ENCODE results near the gene THAP6.
"Not testable (repeated sequence)": the region's sequence is repeated elsewhere in the genome, so short reads cannot be mapped to it uniquely, and the experiment has no call there.

GRCh38 chr4:75533926-75534325 lies 19.7 kb downstream of the THAP6 start:
- not testable (repeated sequence) for TF ChIP-seq POLR2AphosphoS5 (IDR thresholded peaks at IDR 0.05); TAF1 (IDR thresholded peaks at IDR 0.05; ENCODE audit: low read depth)
